HepG2 (cell line): ENCODE measurements around the gene KANSL1L.
"Not testable (repeated sequence)": the region's sequence is repeated elsewhere in the genome, so short reads cannot be mapped to it uniquely, and the experiment has no call there.

Experiments
- EP300 ChIP-seq, 3 experiments: sonication (generic) in 1 of 3; formaldehyde crosslinking in 1 of 3; IDR thresholded peaks; 2 replicates each; pipeline versions ENCODE4 v1.5.1 to v1.6.1; 2011 to 2020; ENCODE audit warnings: low read depth in 2 of 3, low read length in 2 of 3, borderline replicate concordance in 1 of 3, improper control_type of control experiment in 1 of 3, mild to moderate bottlenecking in 1 of 3, missing genetic modification reagents in 1 of 3, moderate library complexity in 1 of 3
- FOXK2 ChIP-seq: fragments of 450-650 bp; IDR thresholded peaks from 2 replicates; pipeline ENCODE4 v1.6.1; 2016
- MYC ChIP-seq: sonication (generic); formaldehyde crosslinking; IDR thresholded peaks from 2 replicates; pipeline ENCODE4 v1.9.0; 2021; ENCODE audit warnings: missing genetic modification reagents, borderline replicate concordance
- PAX8 ChIP-seq: sonication (generic); formaldehyde crosslinking; IDR thresholded peaks from 2 replicates; pipeline ENCODE4 v1.8.0; 2022; ENCODE audit warnings: mild to moderate bottlenecking, missing genetic modification reagents, borderline replicate concordance
- RAD21 ChIP-seq: fragments of 450-650 bp; formaldehyde crosslinking; IDR thresholded peaks from 2 replicates; pipeline ENCODE4 v1.5.0; 2020; ENCODE audit warnings: mild to moderate bottlenecking
- TAF15 ChIP-seq: fragments of 200-400 bp; formaldehyde crosslinking; IDR thresholded peaks from one replicate; pipeline ENCODE4 v1.6.1; 2018; ENCODE audit warnings: mild to moderate bottlenecking, low read depth, low read length; ENCODE audit not compliant: poor library complexity, severe bottlenecking
- TCF12 ChIP-seq, 2 experiments: fragments of 450-650 bp in 1 of 2; sonication (generic) in 1 of 2; formaldehyde crosslinking in 1 of 2; IDR thresholded peaks; 2 replicates each; pipeline versions ENCODE4 v1.6.1 to v1.8.0; 2017 to 2022; ENCODE audit warnings: antibody characterized with exemption in 1 of 2, mild to moderate bottlenecking in 1 of 2, missing genetic modification reagents in 1 of 2, moderate library complexity in 1 of 2
- ZNF367 ChIP-seq: sonication (generic); formaldehyde crosslinking; IDR thresholded peaks from 2 replicates; pipeline ENCODE4 v1.4.0; 2020; ENCODE audit warnings: missing genetic modification reagents, borderline replicate concordance

GRCh38 chr2:210177115-210177514 is 5.9 kb upstream of the KANSL1L start:
- not testable (repeated sequence) for TF ChIP-seq ZNF367 (CRISPR knock-in tag); RAD21 (CRISPR knock-in tag); PAX8 (CRISPR knock-in tag); TAF15; FOXK2; EP300 (IDR thresholded peaks at IDR 0.05; ENCODE audit: low read depth in 2 of 2, low read length in 2 of 2); EP300 (CRISPR knock-in tag; IDR thresholded peaks at IDR 0.05; ENCODE audit: borderline replicate concordance); MYC (CRISPR knock-in tag); TCF12 (IDR thresholded peaks at IDR 0.05); TCF12 (CRISPR knock-in tag; IDR thresholded peaks at IDR 0.05)
